Panc1 (cell line): Measurements from ENCODE around the gene OR2A25. TPM values are rescaled to one million over a fixed set of nuclear protein-coding genes. Genes with fewer than 3 reads are reported as not detected.

Experiments used
- ATAC-seq: fragments of 200-7000 bp; cut with Tn5 transposase; 2 replicates; pipeline ENCODE4 v1.9.1; 2020; ENCODE audit warnings: mild to moderate bottlenecking, moderate library complexity
- BruUV-seq: library from RNA; stranded (reverse); fragments of 400-500 nt; replicated peaks from 2 replicates; lab custom pipeline; 2021; lab: Mats Ljungman, UMichigan
- CTCF ChIA-PET: fragments of 300-600 bp; sonication (Branson Sonifier 250); formaldehyde crosslinking; loops from one replicate; lab custom pipeline; 2022; ENCODE audit warnings: antibody characterized with exemption; lab: Charles Lee
- POLR2A ChIA-PET: fragments of 300-600 bp; sonication (Branson Sonifier 250); formaldehyde crosslinking; loops from one replicate; lab custom pipeline; 2022; ENCODE audit warnings: antibody characterized with exemption; lab: Charles Lee
- DNase-seq: peaks from one replicate; pipeline ENCODE4 v3.0.0-alpha.2; 2010; ENCODE audit warnings: low read depth, low spot score
- H3K27ac ChIP-seq: 2 replicates; pipeline ENCODE4 v1.5.1; 2011; ENCODE audit warnings: mild to moderate bottlenecking, low read length, inconsistent platforms
- H3K27me3 ChIP-seq: fragments of 200-500 bp; sonication (Bioruptor generic); 2 replicates; pipeline ENCODE4 v1.6.0; 2014; ENCODE audit warnings: low read length, inconsistent platforms; ENCODE audit not compliant: control insufficient read depth, insufficient read depth
- H3K36me3 ChIP-seq: fragments of 200-500 bp; sonication (Bioruptor generic); 2 replicates; pipeline ENCODE4 v1.5.1; 2014; ENCODE audit warnings: inconsistent platforms, mild to moderate bottlenecking, low read length, moderate library complexity; ENCODE audit not compliant: control insufficient read depth, insufficient read depth
- H3K4me1 ChIP-seq: 2 replicates; pipeline ENCODE4 v1.5.1; 2011; ENCODE audit warnings: inconsistent platforms, mild to moderate bottlenecking, low read length, moderate library complexity; ENCODE audit not compliant: control insufficient read depth, insufficient read depth
- H3K4me3 ChIP-seq, 2 experiments: 2 replicates each; pipeline ENCODE4 v1.5.1; 2011 to 2012; ENCODE audit warnings: low read depth in 2 of 2, low read length in 2 of 2, mild to moderate bottlenecking in 2 of 2, inconsistent platforms in 1 of 2, moderate library complexity in 1 of 2
- H3K9me3 ChIP-seq: fragments of 200-500 bp; sonication (Bioruptor generic); 2 replicates; pipeline ENCODE4 v1.5.1; 2014; ENCODE audit warnings: low read depth, mild to moderate bottlenecking, inconsistent platforms, low read length, moderate library complexity; ENCODE audit not compliant: control insufficient read depth, insufficient read depth
- POLR2AphosphoS5 ChIP-seq: IDR thresholded peaks from 2 replicates; pipeline ENCODE4 v1.6.1; 2012; ENCODE audit warnings: mild to moderate bottlenecking, low read depth, low read length, moderate library complexity
- SIN3A ChIP-seq: IDR thresholded peaks from 2 replicates; pipeline ENCODE4 v1.6.1; 2012; ENCODE audit warnings: low read depth, mild to moderate bottlenecking, low read length, moderate library complexity, borderline replicate concordance; ENCODE audit not compliant: insufficient read depth
- TCF7L2 ChIP-seq: IDR thresholded peaks from 2 replicates; pipeline ENCODE4 v1.6.1; 2011; ENCODE audit warnings: mild to moderate bottlenecking, low read depth, low read length, inconsistent platforms
- in situ Hi-C: cut with HindIII; loops from 2 replicates; pipeline ENCODE4 v1.10.0; 2016; ENCODE audit warnings: low sequenced_read_pairs, low pct_unique_long_range_greater_than_20kb
- intact Hi-C: fragments of 100-400 bp; cut with micrococcal nuclease; formaldehyde crosslinking; loops from one replicate; pipeline ENCODE4 v1.10.0; 2022; ENCODE audit not compliant: unreplicated experiment
- total RNA-seq: library from RNA; stranded (reverse); gene quantifications from one replicate; pipeline ENCODE4 v1.2.1, GENCODE V29; 2021; ENCODE audit not compliant: unreplicated experiment
- TF ChIP-seq, protein P1 (sequence below), 2 experiments: IDR thresholded peaks; 2 replicates each; pipeline ENCODE4 v1.6.1; 2011 to 2012; ENCODE audit warnings: low read depth in 2 of 2, control low read depth in 1 of 2, low read length in 1 of 2, mild to moderate bottlenecking in 1 of 2, moderate library complexity in 1 of 2; ENCODE audit not compliant: insufficient read depth in 1 of 2
- TF ChIP-seq, protein P2 (sequence below): fragments of 450-650 bp; IDR thresholded peaks from 2 replicates; pipeline ENCODE4 v1.5.1; 2017; ENCODE audit warnings: mild to moderate bottlenecking

The OR2A25 gene
- total RNA-seq, 1 experiment from 2014 or later: not detected

DNA sequence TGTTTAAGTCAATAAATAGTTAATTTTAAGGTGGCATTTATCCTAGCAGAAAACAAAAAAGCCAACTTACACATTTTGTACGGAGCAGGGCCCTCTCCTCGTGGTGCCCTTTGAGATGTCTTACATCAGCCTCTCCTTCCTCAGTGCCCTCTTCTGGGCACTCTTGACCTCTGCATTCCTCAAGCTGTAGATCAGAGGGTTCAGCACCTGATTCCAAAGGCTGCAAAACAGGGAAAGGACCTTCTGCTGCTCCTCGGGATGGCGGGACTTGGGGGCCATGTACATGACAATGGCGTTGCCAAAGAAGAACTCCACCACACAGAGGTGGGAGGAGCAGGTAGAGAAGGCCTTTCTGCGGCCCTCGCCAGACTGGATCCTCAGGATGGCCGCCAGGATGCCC, 48.7 kb downstream of the OR2A25 start:
- POLR2A ChIA-PET: no interaction called here

DNA sequence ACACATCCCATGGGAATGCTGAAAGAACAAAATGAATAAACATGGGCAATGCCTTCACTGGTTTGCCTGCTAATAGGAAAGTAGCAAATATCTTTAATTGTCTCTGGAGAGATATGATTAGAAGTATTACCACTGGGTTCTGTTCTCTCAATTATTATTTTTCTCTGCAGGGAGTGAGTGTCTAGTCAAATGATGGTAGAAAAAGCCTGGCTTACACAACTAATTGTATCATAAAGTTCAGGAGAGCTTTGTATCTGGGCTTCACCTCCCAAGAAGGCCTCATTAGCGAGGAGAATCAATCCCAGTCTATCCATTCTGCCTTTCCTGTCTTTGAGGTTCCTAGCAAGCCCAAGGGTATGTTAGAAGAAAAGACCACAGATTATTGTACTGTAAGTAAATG, 53.3 kb downstream of the OR2A25 start, which contains the start of gene OR2A14:
Gene OR2A14, plus strand, starts transcription at position 301 of the 400 bp plus-strand sequence. CDS start 5,937 bp downstream, outside the sequence.
- Histone ChIP-seq H3K4me1 (no peaks in the 10 kb centered on the region), H3K27me3 (no peaks in the 10 kb centered on the region), H3K27ac (no peak within 1 kb of the TSS), H3K36me3 (no peaks in the 10 kb centered on the region), H3K4me3 (no peak within 1 kb of the TSS), H3K9me3 (no peaks in the 10 kb centered on the region)
- DNase-seq (no peak), ATAC-seq (no peak)
- ChIA-PET POLR2A (no interaction called here), CTCF (no interaction called here)
- intact Hi-C loops (no loop called here), in situ Hi-C loops (no loop called here)
- TF ChIP-seq, protein P1, sequence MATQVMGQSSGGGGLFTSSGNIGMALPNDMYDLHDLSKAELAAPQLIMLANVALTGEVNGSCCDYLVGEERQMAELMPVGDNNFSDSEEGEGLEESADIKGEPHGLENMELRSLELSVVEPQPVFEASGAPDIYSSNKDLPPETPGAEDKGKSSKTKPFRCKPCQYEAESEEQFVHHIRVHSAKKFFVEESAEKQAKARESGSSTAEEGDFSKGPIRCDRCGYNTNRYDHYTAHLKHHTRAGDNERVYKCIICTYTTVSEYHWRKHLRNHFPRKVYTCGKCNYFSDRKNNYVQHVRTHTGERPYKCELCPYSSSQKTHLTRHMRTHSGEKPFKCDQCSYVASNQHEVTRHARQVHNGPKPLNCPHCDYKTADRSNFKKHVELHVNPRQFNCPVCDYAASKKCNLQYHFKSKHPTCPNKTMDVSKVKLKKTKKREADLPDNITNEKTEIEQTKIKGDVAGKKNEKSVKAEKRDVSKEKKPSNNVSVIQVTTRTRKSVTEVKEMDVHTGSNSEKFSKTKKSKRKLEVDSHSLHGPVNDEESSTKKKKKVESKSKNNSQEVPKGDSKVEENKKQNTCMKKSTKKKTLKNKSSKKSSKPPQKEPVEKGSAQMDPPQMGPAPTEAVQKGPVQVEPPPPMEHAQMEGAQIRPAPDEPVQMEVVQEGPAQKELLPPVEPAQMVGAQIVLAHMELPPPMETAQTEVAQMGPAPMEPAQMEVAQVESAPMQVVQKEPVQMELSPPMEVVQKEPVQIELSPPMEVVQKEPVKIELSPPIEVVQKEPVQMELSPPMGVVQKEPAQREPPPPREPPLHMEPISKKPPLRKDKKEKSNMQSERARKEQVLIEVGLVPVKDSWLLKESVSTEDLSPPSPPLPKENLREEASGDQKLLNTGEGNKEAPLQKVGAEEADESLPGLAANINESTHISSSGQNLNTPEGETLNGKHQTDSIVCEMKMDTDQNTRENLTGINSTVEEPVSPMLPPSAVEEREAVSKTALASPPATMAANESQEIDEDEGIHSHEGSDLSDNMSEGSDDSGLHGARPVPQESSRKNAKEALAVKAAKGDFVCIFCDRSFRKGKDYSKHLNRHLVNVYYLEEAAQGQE (IDR thresholded peaks at IDR 0.05; ENCODE audit: insufficient read depth in 1 of 2, low read depth in 2 of 2, low read length in 1 of 2): no peak
- BruUV-seq: no TSS peak

More for the DNA sequence above, 48.7 kb downstream of the OR2A25 start:
- no peak for TF ChIP-seq POLR2AphosphoS5
- no peak for TF ChIP-seq SIN3A
- TF ChIP-seq, protein P2, sequence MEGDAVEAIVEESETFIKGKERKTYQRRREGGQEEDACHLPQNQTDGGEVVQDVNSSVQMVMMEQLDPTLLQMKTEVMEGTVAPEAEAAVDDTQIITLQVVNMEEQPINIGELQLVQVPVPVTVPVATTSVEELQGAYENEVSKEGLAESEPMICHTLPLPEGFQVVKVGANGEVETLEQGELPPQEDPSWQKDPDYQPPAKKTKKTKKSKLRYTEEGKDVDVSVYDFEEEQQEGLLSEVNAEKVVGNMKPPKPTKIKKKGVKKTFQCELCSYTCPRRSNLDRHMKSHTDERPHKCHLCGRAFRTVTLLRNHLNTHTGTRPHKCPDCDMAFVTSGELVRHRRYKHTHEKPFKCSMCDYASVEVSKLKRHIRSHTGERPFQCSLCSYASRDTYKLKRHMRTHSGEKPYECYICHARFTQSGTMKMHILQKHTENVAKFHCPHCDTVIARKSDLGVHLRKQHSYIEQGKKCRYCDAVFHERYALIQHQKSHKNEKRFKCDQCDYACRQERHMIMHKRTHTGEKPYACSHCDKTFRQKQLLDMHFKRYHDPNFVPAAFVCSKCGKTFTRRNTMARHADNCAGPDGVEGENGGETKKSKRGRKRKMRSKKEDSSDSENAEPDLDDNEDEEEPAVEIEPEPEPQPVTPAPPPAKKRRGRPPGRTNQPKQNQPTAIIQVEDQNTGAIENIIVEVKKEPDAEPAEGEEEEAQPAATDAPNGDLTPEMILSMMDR: no peak
- TF ChIP-seq, protein P1 (IDR thresholded peaks at IDR 0.05; ENCODE audit: insufficient read depth in 1 of 2, low read depth in 2 of 2, low read length in 1 of 2): no peak
- no peak for TF ChIP-seq TCF7L2
- no peak for ATAC-seq
- BruUV-seq: no TSS peak
- H3K36me3 ChIP-seq: no peaks in the 10 kb centered on the region
- H3K27me3 ChIP-seq: no peaks in the 10 kb centered on the region
- H3K4me3 ChIP-seq: no peak overlapping the region
- DNase-seq: no peak
- CTCF ChIA-PET: no interaction called here
- intact Hi-C loops: no loop called here
- no peaks in the 10 kb centered on the region for H3K4me1 ChIP-seq
- in situ Hi-C loops: no loop called here
- H3K27ac ChIP-seq: no peak overlapping the region
- no peaks in the 10 kb centered on the region for H3K9me3 ChIP-seq

Other genes starting within 250 kb of the OR2A25 start
- gene TCAF1, start 167.6 kb upstream of the OR2A25 start, total RNA-seq: 35.2 TPM
- gene OR2F2, start 134.6 kb upstream of the OR2A25 start, total RNA-seq: not detected
- gene OR2F1, start 115.0 kb upstream of the OR2A25 start, total RNA-seq: not detected
- not detected for gene OR6B1, start 69.5 kb upstream of the OR2A25 start, total RNA-seq
- not detected for gene OR2A5, start 20.9 kb upstream of the OR2A25 start, total RNA-seq
- not detected for gene OR2A12, start 16.5 kb downstream of the OR2A25 start, total RNA-seq
- not detected for gene OR2A2, start 39.8 kb downstream of the OR2A25 start, total RNA-seq
- gene OR2A14, start 53.4 kb downstream of the OR2A25 start, total RNA-seq: not detected
- gene CTAGE4, start 113.7 kb downstream of the OR2A25 start, total RNA-seq: 5.9 TPM
- gene ARHGEF35, start 126.0 kb downstream of the OR2A25 start, total RNA-seq: 12.0 TPM
- not detected for gene OR2A42, start 169.8 kb downstream of the OR2A25 start, total RNA-seq
- gene OR2A7, start 195.0 kb downstream of the OR2A25 start, total RNA-seq: 0.82 TPM
- 5.2 TPM for gene CTAGE8, start 199.5 kb downstream of the OR2A25 start, total RNA-seq
- not detected for gene OR2A1, start 242.6 kb downstream of the OR2A25 start, total RNA-seq